PFSK-1 (cell line): ENCODE results near the gene POU2F1.

Experiments
- FOXP2 ChIP-seq: optimal IDR thresholded peaks from 2 replicates; pipeline ENCODE3; 2011; ENCODE audit warnings: borderline replicate concordance, control low read depth, inconsistent platforms; ENCODE audit not compliant: insufficient read depth; ENCODE audit errors: extremely low read length, extremely low read depth
- POLR2AphosphoS5 ChIP-seq: IDR thresholded peaks from 2 replicates; pipeline ENCODE4 v1.6.1; 2012; ENCODE audit warnings: low read depth, mild to moderate bottlenecking, control low read depth, low read length, moderate library complexity
- SIN3A ChIP-seq: IDR thresholded peaks from 2 replicates; pipeline ENCODE4 v1.6.1; 2012; ENCODE audit warnings: mild to moderate bottlenecking, low read length, moderate library complexity, borderline replicate concordance; ENCODE audit not compliant: insufficient read depth
- TAF1 ChIP-seq: IDR thresholded peaks from 2 replicates; pipeline ENCODE4 v1.6.1; 2012; ENCODE audit warnings: low read length, control low read depth, borderline replicate concordance; ENCODE audit not compliant: insufficient read depth
- TF ChIP-seq, protein P1 (sequence below), 2 experiments: IDR thresholded peaks; 2 replicates each; pipeline versions ENCODE4 v1.6.1 to v1.8.0; 2011 to 2012; ENCODE audit warnings: low read depth in 2 of 2, low read length in 2 of 2, control low read depth in 1 of 2, inconsistent platforms in 1 of 2, mild to moderate bottlenecking in 1 of 2, moderate library complexity in 1 of 2; ENCODE audit not compliant: insufficient read depth in 1 of 2

DNA sequence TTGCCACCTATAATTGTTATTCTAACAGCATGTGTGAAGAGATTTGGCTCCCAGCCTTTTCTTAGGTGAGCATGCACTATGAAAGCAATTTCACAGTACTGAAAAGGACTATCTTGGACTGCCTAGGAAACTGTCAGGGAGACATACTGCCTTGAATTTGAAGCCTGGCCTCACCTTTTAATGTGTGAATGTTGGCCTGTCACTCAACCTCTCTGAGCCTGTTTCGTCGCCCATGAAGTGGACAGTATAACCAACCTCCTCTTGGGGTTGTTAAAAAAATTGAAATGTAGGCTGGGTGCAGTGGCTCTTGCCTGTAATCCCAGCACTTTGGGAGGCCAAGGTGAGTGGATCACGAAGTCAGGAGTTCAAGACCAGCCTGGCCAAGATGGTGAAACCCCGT is 20.4 kb upstream of the POU2F1 start:
- TF ChIP-seq SIN3A, result no peak
- no peak for TF ChIP-seq TAF1
- TF ChIP-seq, protein P1, sequence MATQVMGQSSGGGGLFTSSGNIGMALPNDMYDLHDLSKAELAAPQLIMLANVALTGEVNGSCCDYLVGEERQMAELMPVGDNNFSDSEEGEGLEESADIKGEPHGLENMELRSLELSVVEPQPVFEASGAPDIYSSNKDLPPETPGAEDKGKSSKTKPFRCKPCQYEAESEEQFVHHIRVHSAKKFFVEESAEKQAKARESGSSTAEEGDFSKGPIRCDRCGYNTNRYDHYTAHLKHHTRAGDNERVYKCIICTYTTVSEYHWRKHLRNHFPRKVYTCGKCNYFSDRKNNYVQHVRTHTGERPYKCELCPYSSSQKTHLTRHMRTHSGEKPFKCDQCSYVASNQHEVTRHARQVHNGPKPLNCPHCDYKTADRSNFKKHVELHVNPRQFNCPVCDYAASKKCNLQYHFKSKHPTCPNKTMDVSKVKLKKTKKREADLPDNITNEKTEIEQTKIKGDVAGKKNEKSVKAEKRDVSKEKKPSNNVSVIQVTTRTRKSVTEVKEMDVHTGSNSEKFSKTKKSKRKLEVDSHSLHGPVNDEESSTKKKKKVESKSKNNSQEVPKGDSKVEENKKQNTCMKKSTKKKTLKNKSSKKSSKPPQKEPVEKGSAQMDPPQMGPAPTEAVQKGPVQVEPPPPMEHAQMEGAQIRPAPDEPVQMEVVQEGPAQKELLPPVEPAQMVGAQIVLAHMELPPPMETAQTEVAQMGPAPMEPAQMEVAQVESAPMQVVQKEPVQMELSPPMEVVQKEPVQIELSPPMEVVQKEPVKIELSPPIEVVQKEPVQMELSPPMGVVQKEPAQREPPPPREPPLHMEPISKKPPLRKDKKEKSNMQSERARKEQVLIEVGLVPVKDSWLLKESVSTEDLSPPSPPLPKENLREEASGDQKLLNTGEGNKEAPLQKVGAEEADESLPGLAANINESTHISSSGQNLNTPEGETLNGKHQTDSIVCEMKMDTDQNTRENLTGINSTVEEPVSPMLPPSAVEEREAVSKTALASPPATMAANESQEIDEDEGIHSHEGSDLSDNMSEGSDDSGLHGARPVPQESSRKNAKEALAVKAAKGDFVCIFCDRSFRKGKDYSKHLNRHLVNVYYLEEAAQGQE (IDR thresholded peaks at IDR 0.05; ENCODE audit: insufficient read depth in 1 of 2, low read depth in 2 of 2, low read length in 2 of 2), result no peak
- no peak for TF ChIP-seq POLR2AphosphoS5
- no peak for TF ChIP-seq FOXP2
